ENCODE results near the gene CDH23. TPM values are rescaled to one million over a fixed set of nuclear protein-coding genes. Genes with fewer than 3 reads are reported as not detected.

Gene CDH23
- total RNA-seq, 2 donors from 2014 or later = 3.9 to 4.4 TPM

DNA sequence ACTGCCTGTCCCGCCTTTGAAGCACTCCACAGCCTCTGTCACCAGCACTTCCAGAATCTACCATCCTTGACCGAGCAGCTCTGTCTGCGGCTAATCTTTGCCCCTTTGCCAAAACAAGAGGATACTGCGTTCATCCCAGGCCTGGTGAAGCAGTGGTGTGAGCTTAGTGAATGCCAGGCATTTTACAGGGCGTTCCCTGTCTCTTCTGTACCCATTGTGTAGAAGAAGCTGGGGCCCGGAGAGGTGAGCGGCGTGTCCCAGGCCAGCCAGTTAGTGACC is 261.7 kb downstream of the CDH23 start:
- Histone ChIP-seq H3K4me3 (no peak overlapping the region), H3K27me3 (no peaks in the 10 kb centered on the region), H3K9me3 (no peaks in the 10 kb centered on the region), H3K4me1 (no peaks in the 10 kb centered on the region), H3K27ac (no peak overlapping the region), H3K36me3 (no peaks in the 10 kb centered on the region)
- DNase-seq (ENCODE audit: low spot score) = no peak
- TF ChIP-seq, protein P1, sequence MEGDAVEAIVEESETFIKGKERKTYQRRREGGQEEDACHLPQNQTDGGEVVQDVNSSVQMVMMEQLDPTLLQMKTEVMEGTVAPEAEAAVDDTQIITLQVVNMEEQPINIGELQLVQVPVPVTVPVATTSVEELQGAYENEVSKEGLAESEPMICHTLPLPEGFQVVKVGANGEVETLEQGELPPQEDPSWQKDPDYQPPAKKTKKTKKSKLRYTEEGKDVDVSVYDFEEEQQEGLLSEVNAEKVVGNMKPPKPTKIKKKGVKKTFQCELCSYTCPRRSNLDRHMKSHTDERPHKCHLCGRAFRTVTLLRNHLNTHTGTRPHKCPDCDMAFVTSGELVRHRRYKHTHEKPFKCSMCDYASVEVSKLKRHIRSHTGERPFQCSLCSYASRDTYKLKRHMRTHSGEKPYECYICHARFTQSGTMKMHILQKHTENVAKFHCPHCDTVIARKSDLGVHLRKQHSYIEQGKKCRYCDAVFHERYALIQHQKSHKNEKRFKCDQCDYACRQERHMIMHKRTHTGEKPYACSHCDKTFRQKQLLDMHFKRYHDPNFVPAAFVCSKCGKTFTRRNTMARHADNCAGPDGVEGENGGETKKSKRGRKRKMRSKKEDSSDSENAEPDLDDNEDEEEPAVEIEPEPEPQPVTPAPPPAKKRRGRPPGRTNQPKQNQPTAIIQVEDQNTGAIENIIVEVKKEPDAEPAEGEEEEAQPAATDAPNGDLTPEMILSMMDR (IDR thresholded peaks at IDR 0.05) = no peak

DNA sequence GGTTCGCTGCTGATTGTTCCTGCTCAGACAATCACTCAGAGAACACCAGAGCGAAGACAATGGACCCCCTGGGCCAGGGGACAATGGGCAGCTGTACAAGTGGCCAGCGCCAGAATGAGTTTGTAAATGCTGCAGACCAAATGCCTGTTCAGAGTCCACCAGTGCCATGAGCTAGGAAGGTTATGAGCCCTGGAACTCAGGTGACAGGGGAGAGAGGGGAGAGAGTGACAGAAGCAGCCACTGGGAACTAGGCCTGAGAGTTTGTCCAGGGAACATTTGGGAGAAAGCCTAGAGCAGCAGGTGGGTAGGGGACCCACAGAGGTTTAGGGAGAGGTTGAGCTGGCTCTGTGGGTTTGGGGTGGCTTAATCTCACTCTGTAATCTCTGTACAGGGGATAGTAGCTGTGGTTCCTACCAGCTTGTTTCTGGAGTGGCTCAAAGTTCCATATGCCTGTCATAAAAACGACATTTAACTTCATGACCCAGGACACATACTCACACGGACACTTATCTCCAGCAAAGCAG is 262.5 kb downstream of the CDH23 start:
- Histone ChIP-seq H3K4me3 (no peak overlapping the region), H3K9me3 (no peaks in the 10 kb centered on the region), H3K27ac (no peak overlapping the region), H3K36me3 (no peaks in the 10 kb centered on the region), H3K4me1 (no peaks in the 10 kb centered on the region), H3K27me3 (no peaks in the 10 kb centered on the region)
- DNase-seq (ENCODE audit: low spot score) = no peak
- TF ChIP-seq, protein P1 (IDR thresholded peaks at IDR 0.05) = no peak

DNA sequence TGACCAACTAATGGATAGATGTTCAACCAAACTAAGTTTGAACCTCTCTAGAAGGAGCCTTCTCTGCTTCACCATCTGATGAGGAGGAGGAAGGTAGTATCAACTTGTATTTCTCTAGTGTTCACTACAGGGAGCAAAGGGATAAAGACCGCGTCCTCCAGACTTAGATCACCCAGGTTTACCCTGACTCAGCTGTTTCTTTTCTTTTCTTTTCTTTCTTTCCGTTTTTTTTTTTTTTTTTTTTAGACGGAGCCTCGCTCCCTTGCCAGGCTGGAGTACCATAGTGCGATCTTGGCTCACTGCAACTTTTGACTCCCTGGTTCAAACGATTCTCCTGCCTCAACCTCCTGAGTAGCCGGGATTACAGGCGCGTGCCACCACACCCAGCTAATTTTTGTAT is 263.0 kb downstream of the CDH23 start:
- Histone ChIP-seq H3K4me3 (no peak overlapping the region), H3K4me1 (no peaks in the 10 kb centered on the region), H3K27ac (no peak overlapping the region), H3K27me3 (no peaks in the 10 kb centered on the region), H3K9me3 (no peaks in the 10 kb centered on the region), H3K36me3 (no peaks in the 10 kb centered on the region)
- DNase-seq (ENCODE audit: low spot score) = no peak
- TF ChIP-seq, protein P1 (IDR thresholded peaks at IDR 0.05) = no peak

- Histone ChIP-seq H3K9me3 (no peaks in the 10 kb centered on the region), H3K4me1 (no peaks in the 10 kb centered on the region)
- DNase-seq (ENCODE audit: low spot score) = no peak
Measured at GRCh38 chr10:71660313-71660712, 263.6 kb downstream of the CDH23 start.

DNA sequence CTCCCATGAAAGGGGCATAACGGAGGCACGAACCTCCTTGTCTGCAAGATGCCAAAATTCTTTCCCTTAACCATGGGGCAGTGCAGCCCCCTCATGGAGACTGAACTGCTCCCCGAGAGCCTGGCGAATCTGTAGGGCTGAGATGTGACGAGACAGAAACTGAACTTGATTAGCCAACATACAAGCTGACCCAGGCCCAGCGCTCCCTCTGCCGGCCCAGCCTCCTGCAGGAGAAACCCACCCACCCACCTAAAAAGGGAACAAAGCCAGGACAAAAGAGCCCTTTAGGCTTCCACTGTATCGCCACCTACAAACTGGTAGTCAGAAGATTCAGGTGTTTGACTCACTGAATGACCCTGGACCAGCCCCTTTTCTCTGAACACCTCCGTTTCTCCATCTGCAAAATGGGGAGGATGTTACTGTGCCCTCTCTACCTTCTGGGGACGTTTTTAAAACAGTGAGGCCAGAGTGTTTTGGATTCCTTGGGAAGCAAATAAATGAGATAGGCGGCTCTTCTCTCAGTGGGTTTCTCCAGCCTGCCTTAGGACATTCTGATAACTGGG is 264.4 kb downstream of the CDH23 start:
- Histone ChIP-seq H3K9me3 (no peaks in the 10 kb centered on the region), H3K4me3 (no peak overlapping the region), H3K36me3 (no peaks in the 10 kb centered on the region), H3K27ac (no peak overlapping the region), H3K4me1 (no peaks in the 10 kb centered on the region), H3K27me3 (no peaks in the 10 kb centered on the region)
- DNase-seq (ENCODE audit: low spot score) = no peak
- TF ChIP-seq, protein P1 (IDR thresholded peaks at IDR 0.05) = no peak

More at GRCh38 chr10:71660313-71660712, 263.6 kb downstream of the CDH23 start:
- no peak overlapping the region for H3K27ac ChIP-seq
- TF ChIP-seq, protein P1 (IDR thresholded peaks at IDR 0.05) = no peak
- no peaks in the 10 kb centered on the region for H3K36me3 ChIP-seq
- H3K4me3 ChIP-seq = no peak overlapping the region
- no peaks in the 10 kb centered on the region for H3K27me3 ChIP-seq

DNA sequence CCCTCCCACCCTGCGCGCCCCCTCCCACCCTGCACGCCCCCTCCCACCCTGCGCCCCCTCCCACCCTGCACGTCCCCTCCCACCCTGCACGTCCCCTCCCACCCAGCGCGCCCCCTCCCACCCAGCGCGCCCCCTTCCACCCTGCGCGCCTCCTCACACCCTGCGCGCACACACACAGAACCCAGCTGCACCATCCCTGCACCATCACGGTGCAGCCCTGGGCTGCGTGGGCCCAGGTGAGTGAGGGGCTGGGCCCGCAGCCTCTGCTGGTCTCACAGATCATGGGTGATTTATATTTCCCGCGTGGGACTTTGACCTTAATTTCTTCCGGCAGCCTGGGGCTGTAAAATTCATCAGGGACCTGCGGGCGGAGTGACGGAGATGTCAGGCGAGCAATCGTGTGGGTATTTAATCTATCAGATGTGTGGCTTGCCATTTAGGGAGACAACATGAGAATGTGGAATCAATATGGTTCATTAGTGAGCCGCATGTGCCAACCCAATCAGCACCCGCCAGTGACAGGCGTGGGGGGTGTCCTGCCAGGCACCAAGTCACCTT is 265.1 kb downstream of the CDH23 start:
- TF ChIP-seq, protein P1 (IDR thresholded peaks at IDR 0.05) = no peak
- no peak overlapping the region for H3K4me3 ChIP-seq
- no peaks in the 10 kb centered on the region for H3K27me3 ChIP-seq
- H3K4me1 ChIP-seq = no peaks in the 10 kb centered on the region
- no peaks in the 10 kb centered on the region for H3K36me3 ChIP-seq
- no peak for DNase-seq (ENCODE audit: low spot score)
- no peak overlapping the region for H3K27ac ChIP-seq
- H3K9me3 ChIP-seq = no peaks in the 10 kb centered on the region

All from right atrium auricular region (tissue), 2 donors.